HL-60/S4 treated with retinoic acid at 250 ng/mL for 4 days and 3 days (cell line): ENCODE results near the gene PORCN.

Source experiments
- in situ Hi-C: fragments of 300-500 bp; cut with MboI; formaldehyde crosslinking; loops from 2 replicates; pipeline ENCODE4 v1.7.0; 2022; ENCODE audit warnings: low sequenced_read_pairs

PORCN gene

GRCh38 chrX:48508400-48509244 lies at the start of gene PORCN:
TSS of gene PORCN (plus strand) at chrX:48508992. CDS start at chrX:48509821, 829 bp downstream.
- in situ Hi-C loops, result no loop called here

GRCh38 chrX:48459483-48459882 lies 49.3 kb upstream of the PORCN start:
- in situ Hi-C loops, result no loop called here

GRCh38 chrX:48460031-48460430 lies 48.8 kb upstream of the PORCN start:
- in situ Hi-C loops, result no loop called here

GRCh38 chrX:48460606-48461005 lies 48.2 kb upstream of the PORCN start:
- in situ Hi-C loops, result no loop called here

GRCh38 chrX:48461830-48462229 lies 47.0 kb upstream of the PORCN start:
- in situ Hi-C loops, result no loop called here

- in situ Hi-C loops, result no loop called here
Measured at GRCh38 chrX:48465336-48465933, 43.4 kb upstream of the PORCN start.

GRCh38 chrX:48466696-48467095 lies 42.1 kb upstream of the PORCN start:
- in situ Hi-C loops, result no loop called here

GRCh38 chrX:48467281-48467761 lies 41.5 kb upstream of the PORCN start:
- in situ Hi-C loops, result no loop called here

GRCh38 chrX:48468247-48468671 lies 40.5 kb upstream of the PORCN start:
- in situ Hi-C loops, result no loop called here

GRCh38 chrX:48468693-48469691 lies 39.8 kb upstream of the PORCN start:
- in situ Hi-C loops, result no loop called here

- in situ Hi-C loops, result no loop called here
Measured at GRCh38 chrX:48470110-48470832, 38.5 kb upstream of the PORCN start, which contains the start of gene SLC38A5. TSS of gene SLC38A5 (minus strand) at chrX:48470260. CDS start at chrX:48467924, 2,336 bp downstream.

- in situ Hi-C loops, result no loop called here
Measured at GRCh38 chrX:48470833-48471118, 38.0 kb upstream of the PORCN start.

- in situ Hi-C loops, result no loop called here
Measured at GRCh38 chrX:48471504-48471903, 37.3 kb upstream of the PORCN start.

- in situ Hi-C loops, result no loop called here
Measured at GRCh38 chrX:48472225-48472624, 36.6 kb upstream of the PORCN start.

- in situ Hi-C loops, result no loop called here
Measured at GRCh38 chrX:48472851-48473703, 35.7 kb upstream of the PORCN start.

- in situ Hi-C loops, result no loop called here
Measured at GRCh38 chrX:48473704-48473990, 35.1 kb upstream of the PORCN start.

GRCh38 chrX:48474127-48474526 lies 34.7 kb upstream of the PORCN start:
- in situ Hi-C loops, result no loop called here

- in situ Hi-C loops, result no loop called here
Measured at GRCh38 chrX:48474581-48474980, 34.2 kb upstream of the PORCN start.

- in situ Hi-C loops, result loop anchor here (25.0 kb wide), 2 partner anchors 388 to 663 kb away; no protein-coding TSS in a partner anchor
Measured at GRCh38 chrX:48475296-48475695, 33.5 kb upstream of the PORCN start.
